Prostate gland (tissue), 2 donors: ENCODE data around the gene KCNJ8.

ENCODE experiments used
- POLR2AphosphoS5 ChIP-seq: sonication (generic); formaldehyde crosslinking; IDR thresholded peaks from one replicate; pipeline ENCODE4 v1.6.1; 2017; ENCODE audit warnings: antibody characterized with exemption
- TF ChIP-seq, protein P1 (sequence below), 4 experiments: fragments of 200-600 bp in 2 of 4; fragments of 450-650 bp in 2 of 4; sonication (generic) in 2 of 4; IDR thresholded peaks; 1 replicate in 3 of 4; 2 replicates in 1 of 4; pipeline ENCODE4 v1.5.1; 2016 to 2019; ENCODE audit warnings: antibody characterized with exemption in 4 of 4, mild to moderate bottlenecking in 2 of 4, moderate library complexity in 2 of 4

DNA sequence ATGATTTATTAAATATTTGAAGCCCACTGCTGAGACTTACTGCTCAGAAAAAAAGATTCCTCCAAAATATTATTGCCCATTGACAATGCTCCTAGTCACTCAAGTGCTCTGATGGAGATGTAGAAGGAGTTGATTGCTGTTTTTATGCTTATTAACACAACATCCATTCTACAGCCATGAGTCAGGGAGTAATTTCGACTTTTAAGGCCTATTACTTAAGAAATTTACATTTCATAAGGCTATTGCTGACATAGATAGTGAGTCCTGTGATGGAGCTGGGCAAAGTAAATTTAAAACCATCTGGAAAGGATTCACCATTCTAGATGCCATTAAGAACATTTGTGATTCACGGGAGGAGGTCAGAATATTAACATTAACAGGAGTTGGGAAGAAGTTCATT lies 5.2 kb downstream of the KCNJ8 start:
- TF ChIP-seq, protein P1, sequence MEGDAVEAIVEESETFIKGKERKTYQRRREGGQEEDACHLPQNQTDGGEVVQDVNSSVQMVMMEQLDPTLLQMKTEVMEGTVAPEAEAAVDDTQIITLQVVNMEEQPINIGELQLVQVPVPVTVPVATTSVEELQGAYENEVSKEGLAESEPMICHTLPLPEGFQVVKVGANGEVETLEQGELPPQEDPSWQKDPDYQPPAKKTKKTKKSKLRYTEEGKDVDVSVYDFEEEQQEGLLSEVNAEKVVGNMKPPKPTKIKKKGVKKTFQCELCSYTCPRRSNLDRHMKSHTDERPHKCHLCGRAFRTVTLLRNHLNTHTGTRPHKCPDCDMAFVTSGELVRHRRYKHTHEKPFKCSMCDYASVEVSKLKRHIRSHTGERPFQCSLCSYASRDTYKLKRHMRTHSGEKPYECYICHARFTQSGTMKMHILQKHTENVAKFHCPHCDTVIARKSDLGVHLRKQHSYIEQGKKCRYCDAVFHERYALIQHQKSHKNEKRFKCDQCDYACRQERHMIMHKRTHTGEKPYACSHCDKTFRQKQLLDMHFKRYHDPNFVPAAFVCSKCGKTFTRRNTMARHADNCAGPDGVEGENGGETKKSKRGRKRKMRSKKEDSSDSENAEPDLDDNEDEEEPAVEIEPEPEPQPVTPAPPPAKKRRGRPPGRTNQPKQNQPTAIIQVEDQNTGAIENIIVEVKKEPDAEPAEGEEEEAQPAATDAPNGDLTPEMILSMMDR (IDR thresholded peaks at IDR 0.05), result no peak
- no peak for TF ChIP-seq POLR2AphosphoS5
